Activated CD4-positive, CD25-positive, alpha-beta regulatory T cell treated with anti-CD3 and anti-CD28 coated beads, Interleukin-2, amount 50 U/mL, for 72 hours (primary cell): ENCODE measurements around the gene SLC26A11.
A peak's percentile ranks its signal among the peaks of the same experiment; 100 is the strongest.
"Not testable (repeated sequence)": the region's sequence is repeated elsewhere in the genome, so short reads cannot be mapped to it uniquely, and the experiment has no call there.

Source experiments
- DNase-seq: peaks from one replicate; pipeline ENCODE4 v3.0.0; 2021

The SLC26A11 gene

DNA sequence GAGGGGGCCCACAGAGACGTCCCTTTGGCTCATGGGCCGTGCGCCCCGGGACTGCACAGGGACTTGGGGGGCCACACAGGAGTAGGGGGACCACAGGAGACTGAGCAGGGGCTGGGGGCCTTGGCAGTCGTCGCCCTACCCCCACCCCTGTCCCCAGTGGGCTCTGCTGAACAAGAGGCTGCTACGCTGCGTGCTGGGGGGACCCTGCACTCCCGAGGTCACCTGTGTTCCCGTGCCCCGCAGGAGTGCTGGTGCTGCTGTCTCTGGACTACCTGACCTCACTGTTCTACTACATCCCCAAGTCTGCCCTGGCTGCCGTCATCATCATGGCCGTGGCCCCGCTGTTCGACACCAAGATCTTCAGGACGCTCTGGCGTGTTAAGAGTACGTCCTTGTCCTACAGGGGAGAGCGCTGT lies 26.0 kb downstream of the SLC26A11 start:
- DNase-seq: no peak

DNA sequence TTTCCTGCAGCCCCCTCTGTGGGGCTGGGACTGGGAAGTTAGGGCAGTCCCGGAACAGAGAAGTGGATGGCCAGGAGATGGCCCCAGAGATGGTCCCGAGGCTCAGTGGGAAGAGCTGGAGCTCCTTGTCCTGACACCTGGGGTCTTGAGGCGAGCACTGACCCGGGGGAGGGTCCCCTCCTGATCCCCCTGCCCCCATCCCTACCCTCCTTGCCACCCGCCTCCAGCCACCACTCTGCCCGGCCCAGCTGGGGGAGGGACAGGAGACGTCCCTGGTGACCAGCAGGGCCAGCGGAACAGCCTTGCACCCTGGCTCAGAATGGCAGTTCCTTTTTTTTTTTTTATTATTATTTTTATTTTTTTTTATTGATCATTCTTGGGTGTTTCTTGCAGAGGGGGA lies 26.5 kb downstream of the SLC26A11 start:
- DNase-seq: no peak

DNA sequence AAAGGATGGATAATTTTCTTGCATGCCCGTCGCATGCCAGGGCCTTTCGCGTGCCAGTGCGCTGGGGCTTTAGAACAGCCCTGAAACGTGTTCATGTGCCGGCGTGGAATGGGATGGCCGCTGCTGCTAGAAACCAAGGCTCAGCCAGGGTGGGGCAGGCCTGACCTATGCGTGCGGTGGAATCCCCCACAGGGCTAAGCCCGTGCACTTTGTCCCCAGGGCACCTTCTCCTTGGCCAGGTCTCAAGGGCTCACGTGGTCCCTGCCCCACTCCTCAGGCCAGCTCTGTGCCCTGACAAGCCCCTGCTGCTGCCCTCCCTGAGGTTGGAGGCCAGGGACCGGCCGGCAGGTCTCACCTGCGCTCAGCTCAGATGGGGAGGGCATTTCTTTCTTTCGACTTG lies 27.3 kb downstream of the SLC26A11 start:
- DNase-seq: no peak

DNA sequence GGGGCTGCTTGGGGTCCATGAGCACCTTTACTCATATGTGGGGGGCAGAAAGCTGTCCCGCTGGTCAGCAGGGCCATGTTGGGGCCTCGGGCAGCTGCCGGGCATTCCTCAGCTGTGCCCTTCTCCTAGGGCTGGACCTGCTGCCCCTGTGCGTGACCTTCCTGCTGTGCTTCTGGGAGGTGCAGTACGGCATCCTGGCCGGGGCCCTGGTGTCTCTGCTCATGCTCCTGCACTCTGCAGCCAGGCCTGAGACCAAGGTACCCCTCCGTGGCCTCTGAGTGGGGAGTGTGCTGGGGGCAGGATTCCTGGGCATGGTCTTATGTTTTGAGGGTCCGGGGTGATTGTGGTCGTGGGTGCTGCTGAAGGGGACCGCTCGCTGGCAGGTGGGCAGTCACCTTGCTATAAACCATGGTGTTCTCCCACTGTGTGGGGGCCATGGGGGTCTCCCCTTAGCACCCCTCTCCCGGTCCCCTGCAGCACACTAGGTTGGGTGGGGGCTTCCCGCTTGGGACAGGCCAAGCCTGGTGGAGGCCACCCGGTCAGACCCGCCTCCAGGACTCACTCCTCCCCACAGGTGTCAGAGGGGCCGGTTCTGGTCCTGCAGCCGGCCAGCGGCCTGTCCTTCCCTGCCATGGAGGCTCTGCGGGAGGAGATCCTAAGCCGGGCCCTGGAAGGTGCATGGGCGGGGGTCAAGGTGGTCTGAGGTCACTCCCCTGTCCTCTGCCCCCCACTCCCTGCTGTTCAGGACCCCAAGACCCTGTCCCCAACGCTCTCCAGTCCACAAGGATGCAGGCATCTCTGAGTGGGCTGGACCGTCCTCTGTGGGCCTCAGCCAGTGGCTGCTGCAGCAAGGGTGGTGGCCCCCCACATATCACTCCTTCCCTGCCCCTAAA lies 28.0 kb downstream of the SLC26A11 start:
- DNase-seq: no peak

DNA sequence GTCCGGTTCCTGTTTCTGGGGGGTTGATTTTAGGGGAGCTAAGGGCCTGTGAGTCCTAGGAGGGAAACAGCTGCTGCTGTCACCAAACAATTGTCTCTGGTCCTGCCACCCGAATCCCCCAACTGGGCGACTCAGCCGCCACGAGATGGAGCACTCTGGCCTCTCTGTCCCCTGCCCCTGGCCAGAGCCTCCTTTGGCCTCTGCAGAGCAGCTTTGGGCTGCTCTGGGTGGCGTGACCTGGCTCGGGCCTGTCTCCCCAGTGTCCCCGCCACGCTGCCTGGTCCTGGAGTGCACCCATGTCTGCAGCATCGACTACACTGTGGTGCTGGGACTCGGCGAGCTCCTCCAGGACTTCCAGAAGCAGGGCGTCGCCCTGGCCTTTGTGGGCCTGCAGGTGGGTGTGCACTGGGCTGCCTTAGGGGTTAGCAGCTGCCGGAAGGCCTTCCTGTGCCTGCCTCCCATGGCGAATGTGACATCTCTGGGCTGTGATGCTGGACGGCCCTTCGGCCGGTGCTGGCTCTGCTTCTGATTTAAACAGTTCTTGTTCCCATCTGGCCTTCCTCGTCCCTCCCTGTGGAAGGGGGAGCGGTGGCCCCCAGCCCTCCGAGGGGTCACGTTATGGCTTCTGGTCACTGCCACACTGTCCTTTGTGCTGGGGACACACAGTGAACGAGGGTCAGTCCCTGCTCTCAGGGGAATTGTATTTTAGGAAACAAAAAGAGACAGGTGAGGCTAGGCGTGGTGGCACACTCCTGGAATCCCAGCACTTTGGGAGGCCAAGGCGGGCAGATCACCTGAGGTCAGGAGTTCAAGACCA lies 28.9 kb downstream of the SLC26A11 start:
- DNase-seq: no peak

DNA sequence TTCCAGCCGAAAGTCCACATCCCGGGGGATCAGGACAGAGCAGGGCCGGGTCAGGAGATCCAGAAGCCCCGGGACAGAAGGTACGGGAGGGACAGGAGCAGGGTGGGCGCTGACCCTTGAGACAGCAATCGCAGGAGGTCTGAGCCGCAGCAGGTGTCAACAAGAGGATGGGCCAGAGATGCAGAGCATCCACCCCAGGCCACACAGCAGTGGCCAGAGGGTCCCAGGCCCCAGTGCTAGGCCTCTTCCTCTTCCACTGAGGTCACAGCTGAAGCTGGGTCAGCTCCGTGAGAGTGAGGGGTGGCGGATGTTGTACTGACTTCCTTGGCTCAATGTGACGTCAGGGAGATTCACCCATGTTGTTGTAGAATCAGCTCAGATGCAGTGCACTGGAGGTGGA lies 31.7 kb downstream of the SLC26A11 start:
- no peak for DNase-seq

DNA sequence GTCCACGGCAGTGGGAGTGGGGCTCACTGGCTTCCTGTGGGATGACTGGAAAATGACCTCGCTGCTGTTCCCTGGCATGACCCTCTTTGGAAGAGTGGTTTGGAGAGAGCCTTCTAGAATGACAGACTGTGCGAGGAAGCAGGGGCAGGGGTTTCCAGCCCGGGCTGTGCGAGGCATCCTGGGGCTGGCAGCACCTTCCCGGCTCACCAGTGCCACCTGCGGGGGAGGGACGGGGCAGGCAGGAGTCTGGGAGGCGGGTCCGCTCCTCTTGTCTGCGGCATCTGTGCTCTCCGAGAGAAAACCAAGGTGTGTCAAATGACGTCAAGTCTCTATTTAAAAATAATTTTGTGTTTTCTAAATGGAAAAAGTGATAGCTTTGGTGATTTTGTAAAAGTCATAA lies 32.6 kb downstream of the SLC26A11 start:
- peak; percentile 81 for DNase-seq

DNA sequence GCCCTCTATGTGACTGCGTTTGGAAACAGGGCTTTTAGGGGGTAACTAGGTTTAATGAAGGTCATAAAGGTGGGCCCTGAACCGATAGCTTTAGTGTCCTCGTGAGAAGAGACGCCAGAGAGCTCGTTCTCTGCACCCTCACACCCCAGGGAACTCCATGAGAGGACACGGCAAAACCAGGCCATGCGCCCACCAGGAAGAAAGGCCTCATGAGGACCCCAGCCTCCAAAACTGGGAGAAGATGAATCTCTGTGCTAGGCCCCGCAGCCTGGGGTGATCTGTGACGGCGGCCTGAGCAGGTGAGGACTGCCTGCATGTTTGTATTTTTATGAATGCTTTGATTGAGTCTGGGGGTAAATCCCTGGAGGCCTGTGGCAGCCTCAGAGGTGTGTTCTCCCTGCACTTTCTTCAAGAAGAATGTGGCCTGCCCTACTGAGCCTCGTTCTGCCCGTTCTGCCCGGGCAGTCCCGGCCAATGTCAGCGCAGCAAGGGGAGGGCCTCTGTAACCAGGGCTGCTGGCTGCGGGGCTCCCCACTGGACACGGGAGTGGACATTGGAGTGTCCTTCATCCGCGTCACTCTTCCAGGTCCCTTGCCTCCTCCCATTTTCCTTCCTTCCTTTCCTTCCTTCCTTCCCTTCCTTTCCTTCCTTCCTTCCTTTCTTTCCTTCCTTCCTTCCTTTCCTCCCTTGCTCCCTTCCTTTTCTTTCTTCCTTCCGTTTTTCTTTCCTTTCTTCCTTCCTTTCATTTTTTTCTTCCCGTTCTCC lies 33.6 kb downstream of the SLC26A11 start:
- no peak for DNase-seq

DNA sequence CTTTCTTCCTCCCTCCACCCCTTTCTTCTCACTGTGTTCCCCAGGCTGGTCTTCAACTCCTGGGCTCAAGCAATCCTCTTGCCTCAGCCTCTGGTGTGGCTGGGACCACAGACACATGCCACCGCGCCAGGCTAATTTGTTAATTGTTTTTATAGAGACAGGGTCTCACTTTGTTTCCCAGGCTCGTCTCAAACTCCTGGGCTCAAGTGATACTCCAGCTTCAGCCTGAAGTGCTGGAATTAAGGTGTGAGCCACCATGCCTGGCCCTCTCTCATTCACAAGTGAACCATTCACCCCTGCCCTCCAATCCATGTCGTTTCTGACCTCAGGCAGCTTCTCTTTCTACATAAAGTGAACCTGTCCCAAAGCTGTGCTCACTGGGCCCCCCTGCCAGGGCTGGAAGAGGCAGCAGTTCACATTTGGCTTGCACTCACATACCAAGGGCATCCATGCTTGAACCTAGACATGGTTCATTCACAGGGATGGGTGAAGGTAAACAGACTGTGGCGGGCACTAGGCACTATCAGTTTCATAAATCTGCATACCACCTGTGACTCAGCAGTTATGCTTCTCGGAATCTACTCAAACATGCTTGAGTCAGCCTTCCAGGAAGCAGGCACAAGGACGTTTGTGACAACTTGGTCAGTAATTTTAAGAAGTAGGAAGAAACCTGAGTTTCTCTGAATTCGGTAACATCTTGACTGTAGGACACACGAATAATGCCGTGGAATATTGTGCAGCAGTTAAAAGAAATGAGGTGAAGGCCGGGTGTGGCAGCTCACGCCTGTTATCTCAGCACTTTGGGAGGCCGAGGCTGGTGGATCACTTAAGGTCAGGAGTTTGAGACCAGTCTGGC lies 34.4 kb downstream of the SLC26A11 start:
- peak; percentile 58 for DNase-seq

DNA sequence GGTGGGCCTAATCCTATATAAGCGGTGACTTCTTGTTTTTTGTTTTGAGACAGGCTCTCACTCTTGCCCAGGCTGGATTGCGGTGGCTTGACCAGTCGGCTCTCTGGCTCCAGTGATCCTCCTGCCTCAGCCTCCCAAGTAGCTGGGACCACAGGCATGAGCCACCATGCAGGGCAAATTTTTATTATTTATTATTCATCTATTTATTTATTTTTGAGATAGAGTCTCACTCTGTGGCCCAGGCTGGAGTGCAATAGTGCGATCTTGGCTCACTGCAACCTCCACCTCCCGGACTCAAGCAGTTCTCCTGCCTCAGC lies 35.8 kb downstream of the SLC26A11 start:
- no peak for DNase-seq

DNA sequence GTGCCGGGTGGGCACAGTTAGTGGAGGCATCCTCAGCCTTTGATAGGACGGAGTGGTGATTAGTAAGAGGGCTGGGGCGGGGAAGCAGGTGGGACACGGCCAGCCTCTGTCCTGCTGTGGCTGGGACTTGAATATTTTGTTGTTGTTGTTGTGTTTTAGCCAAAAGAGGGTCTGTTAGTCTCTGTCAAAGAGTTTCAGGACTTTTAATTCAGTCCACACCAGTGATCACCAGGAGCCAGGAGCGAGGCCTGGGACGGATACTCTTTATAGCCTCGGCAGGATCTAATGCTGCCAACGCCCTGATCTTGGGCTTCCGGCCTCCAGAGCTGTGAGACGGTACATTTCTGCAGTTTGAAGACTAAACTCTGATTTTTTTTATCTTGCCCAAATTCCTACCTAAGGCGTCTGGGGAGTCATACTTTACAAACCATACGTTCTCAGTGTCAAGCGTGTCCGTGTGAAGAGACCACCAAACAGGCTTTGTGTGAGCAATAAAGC lies 37.5 kb downstream of the SLC26A11 start:
- no peak for DNase-seq

DNA sequence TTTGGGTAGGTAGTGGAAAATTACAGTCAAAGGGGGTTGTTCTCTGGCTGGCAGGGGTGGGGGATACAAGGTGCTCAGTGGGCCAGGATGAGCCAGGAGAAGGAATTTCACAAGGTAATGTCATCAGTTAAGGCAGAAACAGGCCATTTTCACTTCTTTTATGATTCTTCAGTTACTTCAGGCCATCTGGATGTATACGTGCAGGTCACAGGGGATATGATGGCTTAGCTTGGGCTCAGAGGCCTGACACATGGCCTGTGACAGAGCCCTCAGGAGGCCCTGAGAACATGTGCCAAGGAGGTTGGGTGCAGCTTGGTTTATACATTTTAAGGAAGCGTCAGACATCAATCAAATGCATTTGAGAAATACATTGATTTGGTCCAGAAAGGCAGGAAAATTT lies 38.1 kb downstream of the SLC26A11 start:
- not testable (repeated sequence) for DNase-seq

DNA sequence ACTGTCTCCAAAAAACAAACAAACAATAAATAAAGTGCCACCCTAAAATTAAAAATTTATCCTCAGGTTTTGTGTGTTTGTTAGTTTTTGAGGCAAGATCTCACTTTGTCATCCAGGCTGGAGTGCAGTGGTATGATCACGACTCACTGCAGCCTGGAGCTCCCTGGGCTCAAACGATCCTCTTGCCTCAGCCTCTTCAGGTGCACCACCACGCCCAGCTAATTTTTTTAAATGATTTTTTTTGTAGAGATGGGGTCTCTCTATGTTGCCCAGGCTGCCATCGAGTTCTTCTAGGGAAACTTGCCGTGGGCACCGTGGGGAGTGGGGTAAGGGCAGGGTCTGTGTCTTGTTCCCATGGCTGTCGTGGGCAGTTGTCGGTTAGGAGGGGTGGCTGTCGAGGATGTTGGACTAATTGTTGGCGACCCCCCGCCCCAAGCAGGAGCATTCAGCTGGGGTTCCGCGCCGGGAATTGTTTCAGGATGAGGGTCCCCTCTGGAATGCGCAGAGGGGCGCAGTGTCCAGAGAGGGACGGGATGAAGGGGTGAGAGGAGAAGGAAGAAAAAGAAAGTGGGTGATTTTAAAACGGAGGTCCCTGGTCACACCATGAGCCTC lies 39.3 kb downstream of the SLC26A11 start:
- DNase-seq: no peak

DNA sequence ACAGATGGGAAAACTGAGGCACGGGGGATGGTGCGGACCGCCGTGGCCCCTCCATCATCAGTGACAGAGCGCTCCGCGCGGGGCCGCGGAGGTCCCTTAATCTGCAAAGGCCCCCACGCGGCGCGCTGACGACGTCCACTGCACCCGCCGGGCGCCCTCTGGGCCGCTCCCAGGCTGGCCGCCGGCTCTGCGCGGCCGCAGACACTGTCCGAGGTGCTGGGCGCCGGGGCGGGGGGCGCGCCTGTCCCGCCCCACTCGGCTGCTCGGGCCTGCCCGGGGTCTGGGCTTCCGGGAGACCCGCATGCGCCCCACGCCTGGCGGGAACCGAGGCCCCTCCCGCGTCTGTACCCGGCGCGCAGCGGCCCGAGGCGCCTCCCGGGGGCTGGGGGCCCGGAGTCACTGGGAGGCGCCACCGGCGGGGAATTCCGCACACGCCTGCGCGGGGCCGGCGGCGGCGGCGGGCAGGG lies 39.9 kb downstream of the SLC26A11 start:
- peak; percentile 80 for DNase-seq

DNA sequence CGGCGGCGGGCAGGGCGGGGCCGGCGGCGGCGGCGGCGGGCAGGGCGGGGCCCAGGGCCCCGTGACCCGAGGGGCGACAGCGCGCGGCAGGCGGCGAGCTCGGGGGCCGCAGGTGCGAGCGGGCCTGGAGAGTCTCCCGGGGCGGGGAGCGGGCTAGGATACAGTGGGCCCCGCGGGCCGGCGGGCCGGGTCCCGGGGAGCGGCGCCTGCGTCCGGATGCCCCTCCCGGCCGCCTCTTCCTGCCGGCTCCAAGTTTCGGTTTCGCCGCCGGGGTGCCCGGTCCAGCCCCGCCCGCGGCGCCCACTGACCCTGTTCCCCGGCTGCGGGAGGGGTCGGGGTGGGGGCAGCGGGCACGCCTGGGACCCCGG lies 40.5 kb downstream of the SLC26A11 start, which contains the start of gene RNF213:
RNF213 (plus strand) TSS at position 62 of the 368 bp plus-strand sequence. CDS start 2,830 bp downstream, outside the sequence.
- peak; percentile 70 for DNase-seq

DNA sequence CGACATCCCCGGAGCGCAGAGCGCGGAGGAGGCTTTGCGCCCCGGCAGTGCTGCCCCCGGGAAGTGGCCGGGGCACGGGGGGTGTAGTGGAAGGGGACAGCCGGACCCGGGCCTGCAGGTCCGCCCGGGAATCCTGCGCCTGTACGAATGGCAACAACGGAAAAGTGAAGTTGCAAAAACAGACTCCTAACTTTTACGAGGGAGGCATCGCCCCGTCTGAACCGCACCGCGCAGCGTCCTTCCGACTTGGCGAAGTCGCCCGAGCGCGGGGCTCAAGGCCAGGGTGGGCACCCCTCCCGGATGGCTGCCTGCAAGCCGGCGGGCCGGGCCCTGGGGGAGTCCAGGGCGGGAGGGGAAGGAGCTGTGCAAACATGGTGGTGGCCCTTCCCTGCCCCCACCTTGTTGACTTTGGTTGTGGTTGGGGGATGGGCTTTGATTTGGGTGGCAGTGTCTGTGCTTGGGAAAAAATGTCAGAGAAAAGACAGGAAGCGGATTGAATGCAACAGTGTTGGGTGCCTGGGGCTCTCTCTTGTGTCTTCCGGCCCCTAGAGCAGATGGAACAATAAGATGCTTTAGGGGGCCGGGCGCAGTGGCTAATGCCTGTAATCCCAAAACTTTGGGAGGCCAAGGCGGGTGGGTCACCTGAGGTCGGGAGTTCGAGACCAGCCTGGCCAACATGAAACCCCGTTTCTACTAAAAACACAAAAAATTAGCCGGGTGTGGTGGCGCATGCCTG lies 41.1 kb downstream of the SLC26A11 start:
- DNase-seq: peak; percentile 68

DNA sequence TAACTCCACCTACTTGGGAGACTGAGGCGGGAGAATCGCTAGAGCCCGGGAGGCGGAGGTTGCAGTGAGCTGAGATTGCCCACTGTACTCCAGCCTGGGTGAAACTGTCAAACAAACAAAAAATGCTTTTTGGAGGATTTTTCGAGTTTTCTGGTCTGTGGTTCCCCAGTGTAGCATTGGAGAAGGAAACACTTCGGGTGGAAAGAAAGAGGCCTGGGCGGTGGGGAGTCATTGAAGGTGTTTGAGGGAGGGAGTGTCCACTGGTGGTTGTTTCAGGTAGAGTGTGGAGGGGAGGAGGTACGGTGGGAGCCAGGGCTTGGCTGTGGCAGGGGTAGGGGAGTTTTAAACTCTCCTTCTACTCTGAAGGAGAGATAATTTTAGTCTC lies 41.7 kb downstream of the SLC26A11 start:
- no peak for DNase-seq

DNA sequence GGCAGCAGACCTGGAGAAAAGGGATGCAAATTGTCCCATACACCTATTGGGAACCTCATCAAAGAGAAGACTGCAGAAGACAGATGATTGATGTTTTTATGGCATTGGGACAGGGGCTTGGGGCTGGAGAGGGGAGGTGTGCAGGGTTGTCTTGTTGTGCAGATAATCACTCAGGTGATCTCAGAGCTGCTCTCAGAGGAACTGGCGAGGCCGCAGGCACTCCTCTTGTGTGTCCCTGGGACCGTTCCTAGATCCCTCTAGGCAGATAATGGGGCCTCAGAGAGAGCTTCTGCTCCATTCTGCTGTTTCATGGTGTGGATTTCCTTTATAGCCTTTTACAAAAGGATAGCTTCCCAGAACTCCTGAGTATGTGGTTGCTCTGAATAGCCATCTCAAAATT lies 42.1 kb downstream of the SLC26A11 start:
- DNase-seq: no peak

DNA sequence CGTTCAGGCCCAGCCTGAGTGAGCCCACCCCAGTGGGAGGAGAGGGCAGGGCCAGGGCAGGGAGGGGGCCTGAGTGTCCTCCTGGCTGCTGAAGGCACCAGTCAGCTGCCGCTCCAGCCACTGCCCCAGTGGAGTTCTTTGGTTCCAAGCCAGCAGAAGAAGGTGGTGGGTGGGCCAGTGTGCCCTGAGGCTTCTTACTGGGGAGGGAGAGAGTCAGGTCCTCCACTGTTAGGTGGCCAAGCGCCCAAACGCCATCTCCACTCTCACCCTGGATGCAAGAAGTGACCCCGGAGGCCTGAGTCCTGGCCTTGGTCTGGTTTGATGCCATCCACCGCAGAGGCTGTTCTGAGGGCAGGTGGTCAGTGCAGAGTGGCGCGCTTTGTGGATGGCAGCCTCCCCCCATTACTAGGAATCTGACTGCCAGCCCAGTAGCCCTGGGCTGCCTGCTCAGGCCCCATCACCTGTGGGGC lies 42.6 kb downstream of the SLC26A11 start:
- no peak for DNase-seq
